Hepatocyte (in vitro differentiated cells): ENCODE results near the gene COL4A3.

Experiments
- EZH2 ChIP-seq: fragments of 200-600 bp; sonication (generic); IDR thresholded peaks from 2 replicates; pipeline ENCODE4 v1.6.1; 2016; ENCODE audit warnings: antibody characterized with exemption, mild to moderate bottlenecking, borderline replicate concordance
- EZH2phosphoT487 ChIP-seq: fragments of 200-600 bp; sonication (generic); IDR thresholded peaks from one replicate; pipeline ENCODE4 v1.6.1; 2018; ENCODE audit warnings: antibody characterized with exemption, mild to moderate bottlenecking, low read depth, moderate library complexity; ENCODE audit not compliant: unreplicated experiment, severe bottlenecking
- TF ChIP-seq, protein P1 (sequence below): fragments of 200-600 bp; sonication (generic); IDR thresholded peaks from 2 replicates; pipeline ENCODE4 v1.5.1; 2016; ENCODE audit warnings: antibody characterized with exemption, mild to moderate bottlenecking; ENCODE audit not compliant: poor library complexity

DNA sequence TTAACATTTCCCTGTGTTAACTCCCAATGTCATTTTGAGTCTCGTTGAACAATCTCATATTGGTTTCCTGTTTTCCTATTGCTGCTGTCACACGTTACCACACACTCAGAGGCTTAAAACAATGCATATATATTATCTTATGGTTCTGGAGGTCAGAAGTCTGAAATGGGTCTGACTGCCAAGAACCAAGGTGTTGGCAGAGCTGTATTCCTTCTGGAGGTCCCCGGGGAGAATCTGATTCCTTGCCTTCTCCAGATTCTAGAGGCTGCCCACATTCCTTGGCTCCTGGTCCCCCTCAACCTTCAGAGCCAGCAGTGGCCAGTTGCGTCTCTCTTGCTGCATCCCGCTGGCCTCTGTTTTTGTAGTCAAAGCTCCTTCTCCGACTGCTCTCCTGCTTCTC is 18.0 kb upstream of the COL4A3 start:
- TF ChIP-seq, protein P1, sequence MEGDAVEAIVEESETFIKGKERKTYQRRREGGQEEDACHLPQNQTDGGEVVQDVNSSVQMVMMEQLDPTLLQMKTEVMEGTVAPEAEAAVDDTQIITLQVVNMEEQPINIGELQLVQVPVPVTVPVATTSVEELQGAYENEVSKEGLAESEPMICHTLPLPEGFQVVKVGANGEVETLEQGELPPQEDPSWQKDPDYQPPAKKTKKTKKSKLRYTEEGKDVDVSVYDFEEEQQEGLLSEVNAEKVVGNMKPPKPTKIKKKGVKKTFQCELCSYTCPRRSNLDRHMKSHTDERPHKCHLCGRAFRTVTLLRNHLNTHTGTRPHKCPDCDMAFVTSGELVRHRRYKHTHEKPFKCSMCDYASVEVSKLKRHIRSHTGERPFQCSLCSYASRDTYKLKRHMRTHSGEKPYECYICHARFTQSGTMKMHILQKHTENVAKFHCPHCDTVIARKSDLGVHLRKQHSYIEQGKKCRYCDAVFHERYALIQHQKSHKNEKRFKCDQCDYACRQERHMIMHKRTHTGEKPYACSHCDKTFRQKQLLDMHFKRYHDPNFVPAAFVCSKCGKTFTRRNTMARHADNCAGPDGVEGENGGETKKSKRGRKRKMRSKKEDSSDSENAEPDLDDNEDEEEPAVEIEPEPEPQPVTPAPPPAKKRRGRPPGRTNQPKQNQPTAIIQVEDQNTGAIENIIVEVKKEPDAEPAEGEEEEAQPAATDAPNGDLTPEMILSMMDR, result no peak
- TF ChIP-seq EZH2, result no peak
- no peak for TF ChIP-seq EZH2phosphoT487
